Osteocyte (in vitro differentiated cells): Measurements from ENCODE around the gene BAX. TPM values are rescaled to one million over a fixed set of nuclear protein-coding genes. Genes with fewer than 3 reads are reported as not detected.

Source experiments
- DNase-seq: peaks from one replicate; pipeline ENCODE4 v3.0.0; 2021; ENCODE audit warnings: mixed read lengths; ENCODE audit not compliant: unreplicated experiment; ENCODE audit errors: extremely low spot score
- H3K27ac Mint-ChIP-seq: one replicate; pipeline ENCODE4 v1.8.0; 2021; ENCODE audit warnings: mild to moderate bottlenecking, mixed read lengths; ENCODE audit not compliant: unreplicated experiment
- H3K27me3 Mint-ChIP-seq: one replicate; pipeline ENCODE4 v1.8.0; 2021; ENCODE audit warnings: mixed read lengths; ENCODE audit not compliant: unreplicated experiment
- H3K36me3 Mint-ChIP-seq: one replicate; pipeline ENCODE4 v1.8.0; 2021; ENCODE audit warnings: mixed read lengths; ENCODE audit not compliant: unreplicated experiment
- H3K4me1 Mint-ChIP-seq: one replicate; pipeline ENCODE4 v1.8.0; 2021; ENCODE audit warnings: mixed read lengths; ENCODE audit not compliant: unreplicated experiment
- H3K4me3 Mint-ChIP-seq: one replicate; pipeline ENCODE4 v1.8.0; 2021; ENCODE audit warnings: mild to moderate bottlenecking, moderate library complexity, mixed read lengths; ENCODE audit not compliant: unreplicated experiment
- H3K9me3 Mint-ChIP-seq: one replicate; pipeline ENCODE4 v1.8.0; 2021; ENCODE audit warnings: mixed read lengths; ENCODE audit not compliant: unreplicated experiment
- total RNA-seq: library from RNA; stranded (reverse); gene quantifications from 2 replicates; pipeline ENCODE4 v1.2.1, GENCODE V29; 2021
- TF ChIP-seq, protein P1 (sequence below): fragments of 200-600 bp; sonication (generic); IDR thresholded peaks from 2 replicates; pipeline ENCODE4 v1.5.0; 2021; ENCODE audit warnings: antibody characterized with exemption, mild to moderate bottlenecking, moderate library complexity

Gene BAX
- total RNA-seq, 1 donor from 2014 or later = 154 TPM

- peaks cover 21% of the 10 kb centered on the region for H3K36me3 Mint-ChIP-seq
- H3K9me3 Mint-ChIP-seq = no peaks in the 10 kb centered on the region
- DNase-seq = no peak
- H3K27ac Mint-ChIP-seq = peak overlapping the region; percentile 98
- H3K27me3 Mint-ChIP-seq = no peaks in the 10 kb centered on the region
- peak overlapping the region; percentile 60 for H3K4me3 Mint-ChIP-seq
- H3K4me1 Mint-ChIP-seq = peaks cover 56% of the 10 kb centered on the region
- TF ChIP-seq, protein P1, sequence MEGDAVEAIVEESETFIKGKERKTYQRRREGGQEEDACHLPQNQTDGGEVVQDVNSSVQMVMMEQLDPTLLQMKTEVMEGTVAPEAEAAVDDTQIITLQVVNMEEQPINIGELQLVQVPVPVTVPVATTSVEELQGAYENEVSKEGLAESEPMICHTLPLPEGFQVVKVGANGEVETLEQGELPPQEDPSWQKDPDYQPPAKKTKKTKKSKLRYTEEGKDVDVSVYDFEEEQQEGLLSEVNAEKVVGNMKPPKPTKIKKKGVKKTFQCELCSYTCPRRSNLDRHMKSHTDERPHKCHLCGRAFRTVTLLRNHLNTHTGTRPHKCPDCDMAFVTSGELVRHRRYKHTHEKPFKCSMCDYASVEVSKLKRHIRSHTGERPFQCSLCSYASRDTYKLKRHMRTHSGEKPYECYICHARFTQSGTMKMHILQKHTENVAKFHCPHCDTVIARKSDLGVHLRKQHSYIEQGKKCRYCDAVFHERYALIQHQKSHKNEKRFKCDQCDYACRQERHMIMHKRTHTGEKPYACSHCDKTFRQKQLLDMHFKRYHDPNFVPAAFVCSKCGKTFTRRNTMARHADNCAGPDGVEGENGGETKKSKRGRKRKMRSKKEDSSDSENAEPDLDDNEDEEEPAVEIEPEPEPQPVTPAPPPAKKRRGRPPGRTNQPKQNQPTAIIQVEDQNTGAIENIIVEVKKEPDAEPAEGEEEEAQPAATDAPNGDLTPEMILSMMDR = no peak
Observed at GRCh38 chr19:48963371-48964204, 8.9 kb downstream of the BAX start.

DNA sequence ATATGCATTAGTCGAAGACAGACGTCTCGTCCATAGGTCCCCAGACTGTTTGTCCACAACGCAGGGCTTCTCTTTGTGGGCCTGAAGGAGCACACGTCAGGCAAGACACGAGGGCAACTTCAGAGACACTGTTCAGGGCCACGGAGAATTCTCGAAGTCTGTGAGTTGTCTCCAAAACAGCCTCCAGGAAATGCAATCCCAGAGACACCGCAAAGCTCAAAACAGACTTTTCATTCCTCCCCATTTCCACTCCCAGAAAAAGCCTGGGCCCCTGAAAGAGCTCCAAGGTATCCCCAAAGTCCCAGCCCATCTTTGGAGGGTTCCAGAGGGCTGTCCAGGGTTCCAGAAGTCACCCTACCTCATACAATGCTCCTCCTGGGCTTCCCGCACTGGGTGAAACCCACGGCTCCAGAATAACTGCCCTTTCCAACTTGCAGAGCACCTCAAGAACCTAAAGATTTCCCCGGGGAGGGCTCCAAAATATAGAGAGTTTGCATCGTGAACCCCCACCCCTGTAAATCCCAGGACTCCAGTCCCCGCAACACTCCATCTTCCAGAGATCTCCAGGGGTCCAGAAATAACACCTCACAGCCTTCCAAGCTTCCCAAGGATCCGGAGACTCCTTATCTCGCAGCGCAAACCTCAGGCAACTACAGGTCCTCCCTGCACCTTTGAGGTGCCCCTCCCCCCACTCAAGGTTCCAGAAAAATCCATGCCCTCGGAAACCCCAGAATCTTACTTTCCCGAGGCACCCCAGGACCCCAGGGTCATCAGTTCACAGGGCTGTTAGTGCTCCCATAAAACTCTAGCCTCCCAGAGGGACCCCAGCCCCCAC lies 9.7 kb downstream of the BAX start:
- DNase-seq = no peak
- peaks cover 22% of the 10 kb centered on the region for H3K36me3 Mint-ChIP-seq
- TF ChIP-seq, protein P1 = no peak
- H3K4me3 Mint-ChIP-seq = peak overlapping the region; percentile 59
- no peaks in the 10 kb centered on the region for H3K27me3 Mint-ChIP-seq
- peaks cover 56% of the 10 kb centered on the region for H3K4me1 Mint-ChIP-seq
- H3K9me3 Mint-ChIP-seq = no peaks in the 10 kb centered on the region
- peak overlapping the region; percentile 98 for H3K27ac Mint-ChIP-seq

DNA sequence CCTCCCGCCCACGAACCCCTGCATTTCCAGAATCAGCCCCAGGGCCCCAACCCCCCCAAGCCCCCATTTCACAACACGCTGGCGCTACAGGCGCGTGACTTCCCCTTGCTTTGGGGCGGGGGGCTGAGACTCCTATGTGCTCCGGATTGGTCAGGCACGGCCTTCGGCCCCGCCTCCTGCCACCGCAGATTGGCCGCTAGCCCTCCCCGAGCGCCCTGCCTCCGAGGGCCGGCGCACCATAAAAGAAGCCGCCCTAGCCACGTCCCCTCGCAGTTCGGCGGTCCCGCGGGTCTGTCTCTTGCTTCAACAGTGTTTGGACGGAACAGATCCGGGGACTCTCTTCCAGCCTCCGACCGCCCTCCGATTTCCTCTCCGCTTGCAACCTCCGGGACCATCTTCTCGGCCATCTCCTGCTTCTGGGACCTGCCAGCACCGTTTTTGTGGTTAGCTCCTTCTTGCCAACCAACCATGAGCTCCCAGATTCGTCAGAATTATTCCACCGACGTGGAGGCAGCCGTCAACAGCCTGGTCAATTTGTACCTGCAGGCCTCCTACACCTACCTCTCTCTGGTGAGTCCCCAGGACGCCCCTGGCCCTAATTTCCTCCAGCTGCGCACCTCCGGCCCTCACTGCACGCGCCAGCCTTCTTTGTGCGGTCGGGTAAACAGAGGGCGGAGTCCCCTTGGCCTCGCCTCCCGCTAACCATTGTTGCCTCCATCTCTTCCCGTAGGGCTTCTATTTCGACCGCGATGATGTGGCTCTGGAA lies 10.5 kb downstream of the BAX start, which contains the start of gene FTL:
TSS of gene FTL (plus strand) at position 270 of the 766 bp plus-strand sequence. CDS start at position 469, 199 bp downstream.
- peak; percentile 98 for DNase-seq
- Mint-ChIP-seq H3K36me3 (peaks cover 22% of the 10 kb centered on the region), H3K4me1 (peaks cover 56% of the 10 kb centered on the region)

DNA sequence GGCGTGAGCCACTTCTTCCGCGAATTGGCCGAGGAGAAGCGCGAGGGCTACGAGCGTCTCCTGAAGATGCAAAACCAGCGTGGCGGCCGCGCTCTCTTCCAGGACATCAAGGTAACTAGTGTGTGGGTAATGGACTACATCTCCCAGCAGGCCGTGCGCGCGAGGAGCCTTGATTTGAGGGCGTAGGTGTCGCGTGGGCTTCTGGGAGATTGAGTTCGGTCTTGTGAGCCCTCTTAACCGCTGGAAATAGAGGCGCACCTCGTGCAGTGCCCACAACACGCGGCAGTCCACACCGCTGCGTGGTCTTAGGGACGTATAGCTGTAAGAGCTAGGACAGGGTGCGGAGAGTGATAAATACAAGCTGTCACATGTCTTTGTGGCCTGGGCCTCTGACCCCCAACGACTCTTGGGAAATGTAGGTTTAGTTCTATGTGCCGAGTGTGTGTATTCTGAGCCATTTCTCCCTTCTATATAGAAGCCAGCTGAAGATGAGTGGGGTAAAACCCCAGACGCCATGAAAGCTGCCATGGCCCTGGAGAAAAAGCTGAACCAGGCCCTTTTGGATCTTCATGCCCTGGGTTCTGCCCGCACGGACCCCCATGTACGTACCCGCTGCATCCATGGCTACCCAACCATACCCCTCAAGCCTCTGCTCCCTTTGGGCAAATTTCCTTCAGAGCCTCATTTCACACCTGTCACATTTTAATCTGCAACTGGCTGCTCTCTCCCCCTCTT lies 11.3 kb downstream of the BAX start:
- Mint-ChIP-seq H3K27ac (peak overlapping the region; percentile 98), H3K4me3 (peak overlapping the region; percentile 95), H3K27me3 (no peaks in the 10 kb centered on the region), H3K4me1 (peaks cover 55% of the 10 kb centered on the region), H3K9me3 (no peaks in the 10 kb centered on the region), H3K36me3 (peaks cover 22% of the 10 kb centered on the region)
- peak; percentile 90 for DNase-seq
- TF ChIP-seq, protein P1 = no peak

More for the DNA sequence above, 10.5 kb downstream of the BAX start, which contains the start of gene FTL:
- no peaks in the 10 kb centered on the region for H3K9me3 Mint-ChIP-seq
- H3K27ac Mint-ChIP-seq = peak within 1 kb of the TSS; percentile 98
- no peaks in the 10 kb centered on the region for H3K27me3 Mint-ChIP-seq
- TF ChIP-seq, protein P1 = no peak
- H3K4me3 Mint-ChIP-seq = peak within 1 kb of the TSS; percentile 95
